OCI-LY7 (cell line): ENCODE data around the gene TMEM179.

ENCODE experiments used
- CTCF ChIP-seq: fragments of 200-600 bp; sonication (generic); conservative IDR thresholded peaks from 2 replicates; pipeline ENCODE4 v1.5.1; 2014; ENCODE audit warnings: mild to moderate bottlenecking, antibody characterized with exemption, low read length, moderate library complexity, mixed read lengths
- EZH2phosphoT487 ChIP-seq: fragments of 200-600 bp; sonication (generic); IDR thresholded peaks from 2 replicates; pipeline ENCODE4 v1.6.1; 2018; ENCODE audit warnings: low read depth, borderline replicate concordance, mild to moderate bottlenecking, mixed run types, antibody characterized with exemption, low read length, moderate library complexity, mixed read lengths

- TF ChIP-seq CTCF: no peak
- no peak for TF ChIP-seq EZH2phosphoT487
Measured at GRCh38 chr14:104587641-104588040, 16.9 kb downstream of the TMEM179 start.
